ENCODE data around the gene FAM210B. TPM values are rescaled to one million over a fixed set of nuclear protein-coding genes. Genes with fewer than 3 reads are reported as not detected.

Gene FAM210B
- total and polyA plus RNA-seq, 2 of the 13 experiments (the other 11 are each of a cell fraction or from before 2014, with no cell fraction given) = 75.9 to 107 TPM

DNA sequence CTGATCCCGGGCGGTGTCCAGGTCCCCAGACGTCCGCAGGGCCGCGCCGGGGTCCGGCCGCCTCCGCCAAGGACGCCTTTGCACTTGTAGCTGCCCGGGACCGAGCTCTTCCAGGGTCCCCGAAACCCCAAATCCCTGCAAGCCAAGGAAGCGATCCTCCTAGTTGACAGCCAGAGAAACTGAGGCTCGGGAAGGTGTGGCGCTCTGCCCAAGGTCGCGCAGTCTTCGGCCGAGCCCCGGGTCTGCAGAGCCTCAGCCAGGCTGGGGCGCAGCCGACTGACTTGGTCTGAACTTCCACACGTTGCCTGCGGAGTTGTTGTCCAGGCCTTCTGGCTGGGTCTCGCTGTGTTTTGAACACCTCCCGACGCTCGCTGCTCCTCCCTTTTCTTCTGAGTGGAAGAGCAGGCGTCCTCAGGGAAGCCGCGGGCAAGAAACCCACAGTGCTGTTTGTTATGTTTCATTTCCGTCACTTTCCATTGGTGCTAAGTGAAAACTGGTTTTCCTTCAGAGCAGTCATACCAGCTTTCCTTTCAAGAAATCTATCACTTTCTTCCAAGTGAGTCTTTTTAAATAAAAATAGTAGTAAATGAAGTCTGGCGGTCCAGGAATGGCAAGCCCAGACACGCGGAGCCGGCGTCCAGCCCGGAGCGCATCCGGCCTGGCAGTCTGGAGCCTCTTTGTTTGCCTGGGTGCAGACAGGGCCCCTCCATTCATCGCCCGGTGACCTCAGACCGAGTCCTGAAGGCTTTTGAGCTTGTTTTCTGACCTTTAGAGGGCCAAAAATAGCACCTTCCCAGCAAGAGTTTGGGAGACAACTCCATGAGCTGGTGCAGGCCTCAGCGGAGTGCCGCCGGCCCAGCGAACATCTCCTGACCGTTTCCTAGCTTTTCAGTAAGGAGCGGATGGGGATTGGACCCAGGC, 698 bp downstream of the FAM210B start (continued):
- TF ChIP-seq ZNF101 (CRISPR knock-in tag; IDR thresholded peaks at IDR 0.05; ENCODE audit: borderline replicate concordance, low read depth) (no peak), IRX3 (CRISPR knock-in tag; IDR thresholded peaks at IDR 0.05; ENCODE audit: borderline replicate concordance, low read depth) (0 out of 2 replicates have a peak, but pooled peaks have one; percentile 94), STAT5B (CRISPR knock-in tag; IDR thresholded peaks at IDR 0.05) (no peak), ZNF24 (IDR thresholded peaks at IDR 0.05) (no peak), FOXK2 (IDR thresholded peaks at IDR 0.05) (no peak), ZNF234 (CRISPR knock-in tag; conservative IDR thresholded peaks at IDR 0.05) (no peak), ZNF574 (CRISPR knock-in tag; IDR thresholded peaks at IDR 0.05) (peak; percentile 37), AGO2 (optimal IDR thresholded peaks at IDR 0.05; ENCODE audit: low read depth, low read length) (peak; percentile 63), FOXJ3 (CRISPR knock-in tag; IDR thresholded peaks at IDR 0.05; ENCODE audit: borderline replicate concordance) (peak; percentile 52; the same call in 1 of the 2 replicates), ZNF274 (CRISPR knock-in tag; IDR thresholded peaks at IDR 0.05) (peak; percentile 65; the same call in 1 of the 2 replicates), CREB1 (IDR thresholded peaks at IDR 0.05) (no peak), CREB1 (CRISPR knock-in tag; IDR thresholded peaks at IDR 0.05) (no peak), ESRRA (CRISPR knock-in tag; IDR thresholded peaks at IDR 0.05; ENCODE audit: low read depth) (peak; percentile 40; the same call in 1 of the 2 replicates), RORA (CRISPR knock-in tag; IDR thresholded peaks at IDR 0.05) (no peak), ZNF12 (CRISPR knock-in tag; IDR thresholded peaks at IDR 0.05) (no peak; the same call in 1 of the 2 replicates), ZBTB43 (CRISPR knock-in tag; conservative IDR thresholded peaks at IDR 0.05) (no peak), ZNF720 (CRISPR knock-in tag; IDR thresholded peaks at IDR 0.05) (no peak), MXD4 (CRISPR knock-in tag; IDR thresholded peaks at IDR 0.05) (0 out of 2 replicates have a peak, but pooled peaks have one; percentile 61), SIN3B (IDR thresholded peaks at IDR 0.05; ENCODE audit: low read length) (0 out of 2 replicates have a peak, but pooled peaks have one; percentile 19), MXD1 (CRISPR knock-in tag; IDR thresholded peaks at IDR 0.05) (peak; percentile 60; the same call in 1 of the 2 replicates), GATAD2A (CRISPR knock-in tag; IDR thresholded peaks at IDR 0.05) (no peak), ATF2 (CRISPR knock-in tag; IDR thresholded peaks at IDR 0.05) (no peak)
- TF ChIP-seq, protein P1, sequence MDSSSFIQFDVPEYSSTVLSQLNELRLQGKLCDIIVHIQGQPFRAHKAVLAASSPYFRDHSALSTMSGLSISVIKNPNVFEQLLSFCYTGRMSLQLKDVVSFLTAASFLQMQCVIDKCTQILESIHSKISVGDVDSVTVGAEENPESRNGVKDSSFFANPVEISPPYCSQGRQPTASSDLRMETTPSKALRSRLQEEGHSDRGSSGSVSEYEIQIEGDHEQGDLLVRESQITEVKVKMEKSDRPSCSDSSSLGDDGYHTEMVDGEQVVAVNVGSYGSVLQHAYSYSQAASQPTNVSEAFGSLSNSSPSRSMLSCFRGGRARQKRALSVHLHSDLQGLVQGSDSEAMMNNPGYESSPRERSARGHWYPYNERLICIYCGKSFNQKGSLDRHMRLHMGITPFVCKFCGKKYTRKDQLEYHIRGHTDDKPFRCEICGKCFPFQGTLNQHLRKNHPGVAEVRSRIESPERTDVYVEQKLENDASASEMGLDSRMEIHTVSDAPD (CRISPR knock-in tag; IDR thresholded peaks at IDR 0.05) = 0 out of 2 replicates have a peak, but pooled peaks have one; percentile 73
